Activated CD8-positive, alpha-beta memory T cell treated with anti-CD3 and anti-CD28 coated beads, Interleukin-2, amount 10 ng/mL, durations not matched to agents 7 days and 5 days (primary cell): ENCODE results near the gene PPARD. TPM values are rescaled to one million over a fixed set of nuclear protein-coding genes. Genes with fewer than 3 reads are reported as not detected.

Experiments used
- ATAC-seq: fragments of 150-1000 bp; cut with Tn5 transposase; one replicate; pipeline ENCODE4 v1.10.0; 2021; ENCODE audit warnings: moderate library complexity
- CTCF ChIA-PET: fragments of 350-600 bp; sonication (Branson Sonifier 250); formaldehyde crosslinking; loops from one replicate; lab custom pipeline; 2021; ENCODE audit warnings: antibody characterized with exemption; lab: Charles Lee
- DNase-seq: peaks from one replicate; pipeline ENCODE4 v3.0.0-alpha.2; 2020
- H3K27ac Mint-ChIP-seq: one replicate; pipeline ENCODE4 v1.8.0; 2021; ENCODE audit warnings: mild to moderate bottlenecking, mixed read lengths
- H3K27me3 Mint-ChIP-seq: one replicate; pipeline ENCODE4 v1.8.0; 2021; ENCODE audit warnings: mixed read lengths
- H3K36me3 Mint-ChIP-seq: one replicate; pipeline ENCODE4 v1.8.0; 2021; ENCODE audit warnings: mild to moderate bottlenecking, mixed read lengths
- H3K4me1 Mint-ChIP-seq: one replicate; pipeline ENCODE4 v1.8.0; 2021; ENCODE audit warnings: mixed read lengths
- H3K4me3 Mint-ChIP-seq: one replicate; pipeline ENCODE4 v1.8.0; 2021; ENCODE audit warnings: mild to moderate bottlenecking, moderate library complexity, mixed read lengths
- H3K9me3 Mint-ChIP-seq: one replicate; pipeline ENCODE4 v1.8.0; 2022; ENCODE audit warnings: low read depth, mixed read lengths
- total RNA-seq, 2 experiments: library from RNA; stranded (reverse); gene quantifications; one replicate each; pipeline ENCODE4 v1.2.3, GENCODE V29; 2021

The PPARD gene
- total RNA-seq, 2 experiments from 2014 or later, result 16.4 to 18.8 TPM

GRCh38 chr6:35412102-35412501 is 69.7 kb downstream of the PPARD start:
- DNase-seq, result no peak
- H3K9me3 Mint-ChIP-seq, result no peaks in the 10 kb centered on the region
- H3K27ac Mint-ChIP-seq, result peak overlapping the region; percentile 27
- ATAC-seq, result no peak
- H3K4me1 Mint-ChIP-seq, result peaks cover 43% of the 10 kb centered on the region
- peaks cover 10% of the 10 kb centered on the region for H3K36me3 Mint-ChIP-seq
- H3K27me3 Mint-ChIP-seq, result no peaks in the 10 kb centered on the region
- CTCF ChIA-PET, result interaction anchor here (1.1 to 1.8 kb wide), 4 partner anchors 10 to 39 kb away, joined by 3 to 8 read pairs (median 4); no protein-coding TSS in a partner anchor
- no peak overlapping the region for H3K4me3 Mint-ChIP-seq

- Mint-ChIP-seq H3K4me3 (no peak overlapping the region), H3K27me3 (no peaks in the 10 kb centered on the region), H3K27ac (no peak overlapping the region), H3K9me3 (no peaks in the 10 kb centered on the region), H3K36me3 (peaks cover 12% of the 10 kb centered on the region), H3K4me1 (peaks cover 56% of the 10 kb centered on the region)
- no peak for ATAC-seq
- CTCF ChIA-PET, result interaction anchor here (9.1 kb wide), 1 partner anchor 35 kb away, joined by 93 read pairs; the partner anchor contains the start of gene FANCE
- DNase-seq, result no peak
These were observed 71.6 kb downstream of the PPARD start for GRCh38 chr6:35413911-35414310.

- H3K4me1 Mint-ChIP-seq, result peaks cover 62% of the 10 kb centered on the region
- no peaks in the 10 kb centered on the region for H3K9me3 Mint-ChIP-seq
- H3K36me3 Mint-ChIP-seq, result peaks cover 12% of the 10 kb centered on the region
- peak overlapping the region; percentile 3 for H3K27ac Mint-ChIP-seq
- CTCF ChIA-PET, result interaction anchor here (0.6 to 9.1 kb wide), 7 partner anchors 11 to 73 kb away, joined by 3 to 93 read pairs (median 3); partner anchors contain the start of genes FANCE and PPARD
- ATAC-seq (no peak), DNase-seq (peak; percentile 52)
- no peak overlapping the region for H3K4me3 Mint-ChIP-seq
- H3K27me3 Mint-ChIP-seq, result no peaks in the 10 kb centered on the region
These were observed 72.9 kb downstream of the PPARD start for GRCh38 chr6:35415065-35415891.

- no peaks in the 10 kb centered on the region for H3K27me3 Mint-ChIP-seq
- H3K36me3 Mint-ChIP-seq, result peaks cover 10% of the 10 kb centered on the region
- H3K4me1 Mint-ChIP-seq, result peaks cover 45% of the 10 kb centered on the region
- H3K27ac Mint-ChIP-seq, result peak overlapping the region; percentile 84
- ATAC-seq (peak; percentile 50), DNase-seq (peak; percentile 66)
- CTCF ChIA-PET, result interaction anchor here (0.6 to 9.1 kb wide), 8 partner anchors 23 to 1148 kb away, joined by 3 to 93 read pairs (median 8); partner anchors contain the start of genes DEF6, FANCE and PPARD
- no peaks in the 10 kb centered on the region for H3K9me3 Mint-ChIP-seq
- no peak overlapping the region for H3K4me3 Mint-ChIP-seq
These were observed 75.8 kb downstream of the PPARD start for GRCh38 chr6:35417979-35418661.

- H3K4me1 Mint-ChIP-seq, result peaks cover 44% of the 10 kb centered on the region
- no peaks in the 10 kb centered on the region for H3K27me3 Mint-ChIP-seq
- H3K27ac Mint-ChIP-seq, result peak overlapping the region; percentile 84
- CTCF ChIA-PET, result interaction anchor here (0.7 to 9.1 kb wide), 18 partner anchors 8 to 121 kb away, joined by 3 to 93 read pairs (median 5); partner anchors contain the start of genes DEF6, FANCE and PPARD
- H3K4me3 Mint-ChIP-seq, result no peak overlapping the region
- peak; percentile 73 for ATAC-seq
- H3K36me3 Mint-ChIP-seq, result peaks cover 7% of the 10 kb centered on the region
- H3K9me3 Mint-ChIP-seq, result no peaks in the 10 kb centered on the region
- peak; percentile 71 for DNase-seq
These were observed 77.1 kb downstream of the PPARD start for GRCh38 chr6:35419417-35419816.

- H3K4me1 Mint-ChIP-seq, result peaks cover 39% of the 10 kb centered on the region
- H3K36me3 Mint-ChIP-seq, result peaks cover 9% of the 10 kb centered on the region
- DNase-seq (no peak), ATAC-seq (no peak)
- H3K9me3 Mint-ChIP-seq, result no peaks in the 10 kb centered on the region
- no peak overlapping the region for H3K4me3 Mint-ChIP-seq
- peak overlapping the region; percentile 84 for H3K27ac Mint-ChIP-seq
- CTCF ChIA-PET, result interaction anchor here (0.7 to 9.1 kb wide), 19 partner anchors 9 to 122 kb away, joined by 3 to 93 read pairs (median 5); partner anchors contain the start of genes DEF6, FANCE and PPARD
- no peaks in the 10 kb centered on the region for H3K27me3 Mint-ChIP-seq
These were observed 77.6 kb downstream of the PPARD start for GRCh38 chr6:35419961-35420360.

- Mint-ChIP-seq H3K9me3 (peaks cover 16% of the 10 kb centered on the region), H3K4me1 (peaks cover 3% of the 10 kb centered on the region), H3K27me3 (no peaks in the 10 kb centered on the region), H3K27ac (no peak overlapping the region), H3K36me3 (peaks cover 29% of the 10 kb centered on the region), H3K4me3 (no peak overlapping the region)
- ATAC-seq, result no peak
- CTCF ChIA-PET, result no interaction called here
- no peak for DNase-seq
These were observed 82.9 kb downstream of the PPARD start for GRCh38 chr6:35425284-35425683.

- peak overlapping the region; percentile 33 for H3K27ac Mint-ChIP-seq
- H3K4me1 Mint-ChIP-seq, result no peaks in the 10 kb centered on the region
- H3K36me3 Mint-ChIP-seq, result peaks cover 28% of the 10 kb centered on the region
- CTCF ChIA-PET, result no interaction called here
- no peak for ATAC-seq
- peaks cover 16% of the 10 kb centered on the region for H3K9me3 Mint-ChIP-seq
- no peak for DNase-seq
- no peak overlapping the region for H3K4me3 Mint-ChIP-seq
- no peaks in the 10 kb centered on the region for H3K27me3 Mint-ChIP-seq
These were observed 83.7 kb downstream of the PPARD start for GRCh38 chr6:35426074-35426473.

GRCh38 chr6:35427435-35427834 is 85.1 kb downstream of the PPARD start:
- Mint-ChIP-seq H3K9me3 (peaks cover 16% of the 10 kb centered on the region), H3K4me3 (no peak overlapping the region), H3K36me3 (peaks cover 26% of the 10 kb centered on the region), H3K4me1 (no peaks in the 10 kb centered on the region), H3K27ac (no peak overlapping the region), H3K27me3 (no peaks in the 10 kb centered on the region)
- DNase-seq, result no peak
- no peak for ATAC-seq
- CTCF ChIA-PET, result interaction anchor here (0.9 to 1.4 kb wide), 3 partner anchors 21 to 100 kb away, joined by 3 to 4 read pairs (median 3); partner anchors contain the start of gene PPARD

GRCh38 chr6:35427851-35428321 is 85.5 kb downstream of the PPARD start:
- DNase-seq, result no peak
- H3K9me3 Mint-ChIP-seq, result peaks cover 16% of the 10 kb centered on the region
- H3K27me3 Mint-ChIP-seq, result no peaks in the 10 kb centered on the region
- CTCF ChIA-PET, result interaction anchor here (0.9 to 1.4 kb wide), 3 partner anchors 21 to 100 kb away, joined by 3 to 4 read pairs (median 3); partner anchors contain the start of gene PPARD
- no peak for ATAC-seq
- no peak overlapping the region for H3K4me3 Mint-ChIP-seq
- H3K27ac Mint-ChIP-seq, result no peak overlapping the region
- peaks cover 26% of the 10 kb centered on the region for H3K36me3 Mint-ChIP-seq
- no peaks in the 10 kb centered on the region for H3K4me1 Mint-ChIP-seq

GRCh38 chr6:35428421-35429149 is 86.2 kb downstream of the PPARD start:
- H3K4me3 Mint-ChIP-seq, result no peak overlapping the region
- peaks cover 26% of the 10 kb centered on the region for H3K36me3 Mint-ChIP-seq
- ATAC-seq (no peak), DNase-seq (no peak)
- H3K27me3 Mint-ChIP-seq, result no peaks in the 10 kb centered on the region
- H3K9me3 Mint-ChIP-seq, result peaks cover 16% of the 10 kb centered on the region
- no peak overlapping the region for H3K27ac Mint-ChIP-seq
- CTCF ChIA-PET, result no interaction called here
- no peaks in the 10 kb centered on the region for H3K4me1 Mint-ChIP-seq

- DNase-seq (no peak), ATAC-seq (no peak)
- CTCF ChIA-PET, result interaction anchor here (0.9 kb wide), 1 partner anchor 10 kb away, joined by 3 read pairs; no protein-coding TSS in a partner anchor
- H3K27ac Mint-ChIP-seq, result no peak overlapping the region
- H3K4me3 Mint-ChIP-seq, result no peak overlapping the region
- peaks cover 16% of the 10 kb centered on the region for H3K9me3 Mint-ChIP-seq
- peaks cover 26% of the 10 kb centered on the region for H3K36me3 Mint-ChIP-seq
- no peaks in the 10 kb centered on the region for H3K27me3 Mint-ChIP-seq
- no peaks in the 10 kb centered on the region for H3K4me1 Mint-ChIP-seq
These were observed 87.1 kb downstream of the PPARD start for GRCh38 chr6:35429463-35429862.
